Renal cortical epithelial cell (primary cell): ENCODE results near the gene ARHGAP24. TPM values are rescaled to one million over a fixed set of nuclear protein-coding genes. Genes with fewer than 3 reads are reported as not detected.
A peak's percentile ranks its signal among the peaks of the same experiment; 100 is the strongest.

Experiments used
- DNase-seq: peaks from one replicate; pipeline ENCODE4 v3.0.0-alpha.2; 2011; ENCODE audit warnings: low read depth
- total RNA-seq: library from RNA; depleted of rRNA; stranded (reverse); fragments of >200 nt; gene quantifications from 2 replicates; pipeline ENCODE4 v1.2.3, GENCODE V29; 2014

ARHGAP24 gene
- total RNA-seq, 1 donor from 2014 or later = 63.1 TPM

DNA sequence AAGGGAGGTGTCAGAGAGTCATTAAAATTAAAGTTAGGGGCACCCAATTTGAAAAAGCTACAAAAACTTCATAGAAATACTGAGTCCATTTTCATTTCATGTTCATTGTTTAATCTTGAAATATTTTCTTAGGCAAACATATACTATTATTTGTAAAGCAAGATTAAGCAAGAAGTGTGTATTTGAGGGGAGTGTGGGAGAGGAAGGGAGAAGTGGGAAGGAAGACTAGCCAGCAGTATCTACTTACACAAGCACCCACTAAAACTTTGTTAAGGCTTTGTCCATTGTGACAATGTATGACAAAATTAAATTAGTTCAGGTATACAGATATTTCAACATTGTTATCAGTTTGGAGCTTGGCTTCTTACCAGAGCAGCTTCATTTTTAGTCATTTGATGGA lies 222.9 kb downstream of the ARHGAP24 start:
- DNase-seq = no peak

- no peak for DNase-seq
Measured at GRCh38 chr4:85700362-85700761, 225.4 kb downstream of the ARHGAP24 start.

DNA sequence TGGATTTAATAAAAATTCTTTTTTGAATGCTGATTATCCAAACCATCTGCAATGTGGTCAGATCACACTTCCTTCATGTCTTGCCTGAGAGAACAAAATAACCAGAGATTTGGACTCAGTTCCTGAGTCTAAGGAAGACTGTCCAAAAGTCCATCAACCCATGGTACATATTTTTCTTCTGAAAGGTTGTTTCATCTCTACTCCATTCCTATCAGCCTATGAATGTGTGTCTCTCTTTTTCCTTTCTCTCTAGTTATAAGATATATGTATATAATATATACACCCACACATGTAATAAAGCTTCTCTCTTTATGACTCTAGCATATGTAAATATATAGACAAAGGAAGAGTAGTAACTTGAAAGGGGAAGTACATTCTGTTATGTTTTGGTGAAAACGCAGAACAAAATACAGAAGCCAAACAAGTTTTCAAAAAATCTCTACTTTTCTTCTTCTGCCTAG lies 226.9 kb downstream of the ARHGAP24 start:
- DNase-seq = no peak

DNA sequence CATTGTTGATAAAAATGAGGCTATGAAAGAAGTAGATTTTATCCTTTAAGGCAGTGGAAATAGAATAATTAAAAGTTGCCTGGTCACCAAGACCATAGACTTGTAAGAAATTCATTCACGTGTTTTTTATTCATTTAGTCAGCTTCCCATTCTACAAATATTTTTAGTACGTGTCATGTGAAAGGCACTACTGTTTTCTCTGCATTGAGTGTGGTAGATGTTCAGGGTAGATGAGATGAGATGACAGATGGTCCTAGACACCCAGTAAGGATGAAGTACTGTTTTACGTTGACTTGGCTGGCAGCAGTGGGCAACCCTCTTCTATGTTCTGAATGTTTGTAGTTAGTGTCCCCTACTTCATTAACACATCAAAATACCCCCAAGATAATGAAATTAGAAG lies 228.1 kb downstream of the ARHGAP24 start:
- no peak for DNase-seq

DNA sequence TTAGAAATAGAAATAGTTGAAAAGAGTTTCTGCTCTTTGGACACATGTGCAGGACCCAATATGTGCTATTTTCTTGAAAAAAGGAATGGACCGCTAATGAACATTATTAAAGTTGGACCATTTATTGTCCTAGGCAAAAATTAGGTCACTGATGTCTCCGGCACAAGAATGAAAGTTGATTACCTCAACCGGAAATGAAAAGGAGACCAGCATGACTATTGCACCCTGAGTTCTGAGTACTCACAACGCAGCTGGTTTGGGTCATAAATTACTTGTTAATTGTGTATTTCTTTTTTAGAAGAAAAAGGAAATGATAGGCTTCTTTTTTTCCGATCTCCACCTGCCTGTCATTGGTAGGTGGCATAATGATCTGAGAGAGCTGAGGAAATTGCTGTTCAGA lies 232.7 kb downstream of the ARHGAP24 start:
- DNase-seq = no peak

DNA sequence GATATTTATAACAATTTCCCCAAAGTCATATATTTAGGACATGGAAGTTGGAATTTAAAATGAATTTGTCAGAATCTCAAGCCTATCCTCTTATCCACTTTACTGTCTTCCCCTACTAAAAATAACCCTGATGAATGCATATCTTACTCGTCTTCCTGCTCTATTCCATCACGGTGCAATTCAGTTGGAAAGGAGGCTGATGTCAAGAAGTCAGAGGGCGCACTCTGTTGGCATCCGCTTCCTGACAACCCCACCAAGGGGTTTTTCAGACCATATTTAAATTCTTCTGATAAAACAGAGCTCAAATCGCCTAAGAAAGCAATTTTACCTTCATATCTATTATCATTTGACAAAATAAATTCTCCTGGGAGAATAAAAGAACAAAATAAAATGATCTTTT lies 233.5 kb downstream of the ARHGAP24 start:
- DNase-seq = no peak

- DNase-seq = no peak
Measured at GRCh38 chr4:85713005-85713404, 238.1 kb downstream of the ARHGAP24 start.

- DNase-seq = no peak
Measured at GRCh38 chr4:85715991-85716737, 241.2 kb downstream of the ARHGAP24 start.

DNA sequence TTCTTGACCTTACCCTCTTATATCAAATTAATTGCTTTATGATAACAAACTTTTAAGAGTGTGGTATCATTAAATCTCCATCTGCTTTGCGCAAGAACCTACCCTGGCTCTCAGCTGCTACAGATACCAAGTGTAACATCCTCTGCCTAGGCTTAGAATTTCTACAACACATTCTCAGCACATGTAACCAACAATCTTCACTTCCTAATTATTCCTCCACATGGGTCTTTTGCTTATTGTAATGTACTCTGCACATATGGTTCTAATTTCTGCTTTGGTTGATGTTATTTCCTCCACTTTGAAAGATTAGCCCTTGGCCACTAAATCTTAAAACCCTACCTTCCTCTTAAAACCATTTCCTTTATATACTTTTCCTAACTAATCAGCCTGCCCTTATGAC lies 242.4 kb downstream of the ARHGAP24 start:
- no peak for DNase-seq

DNA sequence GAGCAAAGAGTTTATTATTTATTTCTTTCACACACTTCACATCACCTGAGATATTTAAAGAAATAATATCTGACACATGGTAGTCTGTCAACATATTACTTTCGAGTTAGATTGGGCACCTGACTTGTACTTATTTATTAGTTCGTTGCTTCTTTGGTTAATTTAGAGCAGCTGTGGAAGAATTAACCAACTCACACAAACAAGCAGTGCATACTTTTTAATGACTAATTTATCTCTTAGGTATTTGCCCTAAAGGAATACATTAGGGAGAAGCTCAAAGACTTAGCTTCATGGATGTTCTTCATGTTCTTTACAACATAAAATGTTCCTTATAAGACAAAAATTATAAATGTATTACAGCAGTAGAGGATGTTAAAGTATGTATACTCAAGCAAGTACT lies 242.9 kb downstream of the ARHGAP24 start:
- DNase-seq = no peak

DNA sequence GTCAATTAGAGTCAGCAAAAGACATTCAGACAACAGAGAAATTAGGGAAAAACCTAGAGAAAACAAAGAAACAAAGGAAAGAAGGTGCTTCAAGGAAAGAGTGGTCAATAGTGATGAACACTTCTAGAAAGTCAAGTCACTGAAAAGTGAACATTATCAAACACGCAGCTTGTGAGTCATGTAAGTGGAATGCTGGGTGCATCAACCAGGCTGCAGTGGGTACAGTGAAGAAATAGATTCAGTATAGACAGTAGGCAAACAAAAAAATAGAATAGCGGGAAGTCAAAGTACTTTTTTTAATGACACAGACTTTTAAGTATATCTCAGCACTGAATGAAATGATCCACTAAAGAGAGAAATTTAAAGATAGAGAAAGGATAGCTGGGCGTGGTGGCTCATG lies 245.8 kb downstream of the ARHGAP24 start:
- DNase-seq = peak; percentile 77

GRCh38 chr4:85722401-85722800 lies 247.5 kb downstream of the ARHGAP24 start:
- DNase-seq = no peak

DNA sequence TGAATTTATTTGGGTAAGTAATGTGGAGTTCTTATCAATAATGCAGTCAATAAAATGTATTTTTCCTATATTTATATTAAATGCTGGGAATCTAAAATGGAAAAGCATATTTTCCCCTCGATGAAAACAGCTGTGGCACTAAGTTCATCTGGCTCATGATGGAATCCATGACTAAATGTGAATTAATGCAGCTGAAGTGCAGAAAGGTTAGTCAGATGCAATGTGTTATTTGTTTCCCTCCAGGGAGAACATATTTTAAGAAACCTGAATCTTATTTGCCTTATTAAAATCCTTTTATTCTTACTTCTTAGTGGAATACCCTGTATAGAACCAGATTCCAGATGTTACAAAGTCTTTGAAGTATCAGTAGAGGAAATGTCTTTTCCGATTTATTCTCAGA lies 247.9 kb downstream of the ARHGAP24 start:
- no peak for DNase-seq

DNA sequence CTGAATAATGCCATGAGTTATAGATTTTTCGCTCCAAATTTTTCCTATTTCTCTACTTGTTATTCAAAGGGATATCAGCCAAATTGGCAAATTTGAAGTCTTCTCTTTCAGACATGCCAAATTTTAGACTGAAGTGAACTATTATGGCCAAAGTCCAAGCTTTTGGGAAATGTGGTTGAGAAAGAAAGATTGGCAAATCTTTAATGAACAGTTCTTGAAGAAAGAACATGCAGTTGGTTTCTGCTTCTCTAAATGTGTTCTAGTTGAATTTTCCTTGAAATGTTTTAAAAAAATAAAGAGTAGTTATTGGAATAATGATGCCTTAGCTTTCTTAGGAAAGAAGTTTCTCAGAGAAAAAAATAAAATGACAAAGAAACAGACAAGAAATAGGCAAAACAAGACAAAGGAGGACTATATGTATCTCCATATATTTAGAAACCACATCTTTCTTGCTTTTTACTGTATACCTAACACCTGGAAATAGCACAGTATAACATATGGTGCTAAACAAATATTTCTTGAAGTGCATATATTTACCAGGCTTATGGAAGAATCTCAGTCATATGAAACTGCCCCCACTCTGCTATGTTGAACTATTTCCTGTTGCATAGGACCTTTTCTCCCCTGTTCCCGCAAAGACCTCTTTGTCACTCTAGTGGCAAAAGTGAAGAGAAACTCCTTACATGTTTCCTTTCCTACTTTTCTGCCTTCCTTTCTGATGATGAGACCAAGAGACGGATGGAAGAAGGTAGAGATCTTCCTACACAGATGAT lies 250.0 kb downstream of the ARHGAP24 start:
- DNase-seq = no peak

GRCh38 chr4:85725721-85726170 lies 250.8 kb downstream of the ARHGAP24 start:
- peak; percentile 59 for DNase-seq

DNA sequence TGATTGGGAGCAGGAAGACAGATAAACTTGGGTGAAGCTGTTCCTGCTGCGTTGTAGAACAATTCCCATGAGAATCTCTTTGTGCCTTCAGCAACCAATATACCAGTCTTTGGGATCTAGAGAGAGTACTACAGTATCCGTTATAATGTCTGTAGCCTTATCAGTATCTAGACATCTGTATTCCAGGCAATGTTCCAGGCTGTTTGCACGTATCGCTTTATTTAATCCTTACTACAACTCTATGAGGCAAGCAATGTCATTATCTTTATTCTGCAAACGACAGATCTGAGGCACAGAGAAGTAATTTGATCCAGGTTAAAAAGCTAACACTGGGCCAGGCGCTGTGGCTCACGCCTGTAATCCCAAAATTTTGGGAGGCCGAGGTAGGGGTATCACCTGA lies 251.6 kb downstream of the ARHGAP24 start:
- DNase-seq = no peak

DNA sequence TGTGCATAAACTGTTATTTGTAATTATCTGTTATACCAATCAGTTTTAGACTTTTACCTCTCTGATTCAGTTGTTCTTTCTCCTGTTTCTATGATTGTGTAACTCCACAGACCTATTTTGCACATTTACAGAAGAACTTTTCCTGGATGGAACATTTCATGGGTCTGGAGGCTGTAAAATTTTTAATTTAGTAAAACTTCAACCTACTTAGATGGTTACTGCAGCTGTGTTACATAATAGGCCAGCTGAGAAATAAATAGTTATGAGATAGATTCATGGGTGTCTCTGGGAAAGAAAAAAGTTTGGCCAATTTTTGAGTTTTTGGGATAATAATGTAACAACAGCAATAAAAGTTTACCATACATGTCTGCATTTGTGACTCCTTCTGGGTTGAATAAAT lies 253.5 kb downstream of the ARHGAP24 start:
- DNase-seq = peak; percentile 32

- no peak for DNase-seq
Measured at GRCh38 chr4:85732124-85732523, 257.2 kb downstream of the ARHGAP24 start.

GRCh38 chr4:85733798-85734197 lies 258.8 kb downstream of the ARHGAP24 start:
- DNase-seq = no peak

GRCh38 chr4:85734424-85734831 lies 259.5 kb downstream of the ARHGAP24 start:
- peak; percentile 44 for DNase-seq

- no peak for DNase-seq
Measured at GRCh38 chr4:85736571-85736970, 261.6 kb downstream of the ARHGAP24 start.

- DNase-seq = no peak
Measured at GRCh38 chr4:85737254-85737653, 262.3 kb downstream of the ARHGAP24 start.

GRCh38 chr4:85738721-85739120 lies 263.8 kb downstream of the ARHGAP24 start:
- no peak for DNase-seq
